Brain microvascular endothelial cell (primary cell): Measurements from ENCODE around the gene GUK1.

Experiments used
- DNase-seq: peaks from one replicate; pipeline ENCODE4 v3.0.0-alpha.2; 2020
- H3K27ac ChIP-seq: fragments of 250-450 bp; sonication (Bioruptor Pico); 2 replicates; pipeline ENCODE4 v1.5.1; 2020; ENCODE audit warnings: mild to moderate bottlenecking, moderate library complexity
- H3K27me3 ChIP-seq: fragments of 250-450 bp; sonication (Bioruptor Pico); replicated peaks from 2 replicates; pipeline ENCODE4 v1.5.1; 2020; ENCODE audit warnings: mild to moderate bottlenecking
- H3K36me3 ChIP-seq: fragments of 250-450 bp; sonication (Bioruptor Pico); replicated peaks from 2 replicates; pipeline ENCODE4 v1.5.1; 2020; ENCODE audit warnings: mild to moderate bottlenecking
- H3K4me3 ChIP-seq: 2 replicates; pipeline ENCODE4 v1.5.1; 2011; ENCODE audit warnings: low read depth, mild to moderate bottlenecking, control low read depth, low read length, moderate library complexity
- in situ Hi-C: cut with HindIII; loops from 2 replicates; pipeline ENCODE4 v1.10.0; 2017; ENCODE audit warnings: low sequenced_read_pairs, low pct_ligation_motif_present
- TF ChIP-seq, protein P1 (sequence below): IDR thresholded peaks from 2 replicates; pipeline ENCODE4 v1.5.1; 2011; ENCODE audit warnings: low read depth, mild to moderate bottlenecking, moderate library complexity, low read length, control low read depth, inconsistent platforms; ENCODE audit errors: missing control alignments

Gene GUK1

DNA sequence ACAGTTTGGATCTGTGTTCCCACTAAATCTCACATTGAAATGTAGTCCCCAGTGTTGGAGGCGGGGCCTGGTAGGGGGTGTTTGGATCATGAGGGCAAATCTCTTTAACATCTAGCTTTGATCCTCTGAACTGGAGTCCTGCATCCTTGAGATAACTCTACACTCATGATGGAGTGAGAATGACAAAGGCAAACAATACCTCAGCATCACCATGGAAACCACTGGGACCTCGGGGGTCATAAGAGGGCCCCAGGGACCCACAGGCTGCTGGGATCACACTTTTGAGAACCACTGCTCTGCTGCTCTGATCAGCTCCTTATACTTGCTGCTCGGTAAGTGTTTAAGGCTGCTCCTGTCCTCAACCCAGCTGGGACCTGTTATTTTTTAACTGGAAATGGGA is 54.4 kb downstream of the GUK1 start:
- in situ Hi-C loops: no loop called here
- TF ChIP-seq, protein P1, sequence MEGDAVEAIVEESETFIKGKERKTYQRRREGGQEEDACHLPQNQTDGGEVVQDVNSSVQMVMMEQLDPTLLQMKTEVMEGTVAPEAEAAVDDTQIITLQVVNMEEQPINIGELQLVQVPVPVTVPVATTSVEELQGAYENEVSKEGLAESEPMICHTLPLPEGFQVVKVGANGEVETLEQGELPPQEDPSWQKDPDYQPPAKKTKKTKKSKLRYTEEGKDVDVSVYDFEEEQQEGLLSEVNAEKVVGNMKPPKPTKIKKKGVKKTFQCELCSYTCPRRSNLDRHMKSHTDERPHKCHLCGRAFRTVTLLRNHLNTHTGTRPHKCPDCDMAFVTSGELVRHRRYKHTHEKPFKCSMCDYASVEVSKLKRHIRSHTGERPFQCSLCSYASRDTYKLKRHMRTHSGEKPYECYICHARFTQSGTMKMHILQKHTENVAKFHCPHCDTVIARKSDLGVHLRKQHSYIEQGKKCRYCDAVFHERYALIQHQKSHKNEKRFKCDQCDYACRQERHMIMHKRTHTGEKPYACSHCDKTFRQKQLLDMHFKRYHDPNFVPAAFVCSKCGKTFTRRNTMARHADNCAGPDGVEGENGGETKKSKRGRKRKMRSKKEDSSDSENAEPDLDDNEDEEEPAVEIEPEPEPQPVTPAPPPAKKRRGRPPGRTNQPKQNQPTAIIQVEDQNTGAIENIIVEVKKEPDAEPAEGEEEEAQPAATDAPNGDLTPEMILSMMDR: no peak
- H3K27me3 ChIP-seq: no peaks in the 10 kb centered on the region
- no peak overlapping the region for H3K27ac ChIP-seq
- H3K36me3 ChIP-seq: no peaks in the 10 kb centered on the region
- H3K4me3 ChIP-seq: no peak overlapping the region
- DNase-seq: no peak

DNA sequence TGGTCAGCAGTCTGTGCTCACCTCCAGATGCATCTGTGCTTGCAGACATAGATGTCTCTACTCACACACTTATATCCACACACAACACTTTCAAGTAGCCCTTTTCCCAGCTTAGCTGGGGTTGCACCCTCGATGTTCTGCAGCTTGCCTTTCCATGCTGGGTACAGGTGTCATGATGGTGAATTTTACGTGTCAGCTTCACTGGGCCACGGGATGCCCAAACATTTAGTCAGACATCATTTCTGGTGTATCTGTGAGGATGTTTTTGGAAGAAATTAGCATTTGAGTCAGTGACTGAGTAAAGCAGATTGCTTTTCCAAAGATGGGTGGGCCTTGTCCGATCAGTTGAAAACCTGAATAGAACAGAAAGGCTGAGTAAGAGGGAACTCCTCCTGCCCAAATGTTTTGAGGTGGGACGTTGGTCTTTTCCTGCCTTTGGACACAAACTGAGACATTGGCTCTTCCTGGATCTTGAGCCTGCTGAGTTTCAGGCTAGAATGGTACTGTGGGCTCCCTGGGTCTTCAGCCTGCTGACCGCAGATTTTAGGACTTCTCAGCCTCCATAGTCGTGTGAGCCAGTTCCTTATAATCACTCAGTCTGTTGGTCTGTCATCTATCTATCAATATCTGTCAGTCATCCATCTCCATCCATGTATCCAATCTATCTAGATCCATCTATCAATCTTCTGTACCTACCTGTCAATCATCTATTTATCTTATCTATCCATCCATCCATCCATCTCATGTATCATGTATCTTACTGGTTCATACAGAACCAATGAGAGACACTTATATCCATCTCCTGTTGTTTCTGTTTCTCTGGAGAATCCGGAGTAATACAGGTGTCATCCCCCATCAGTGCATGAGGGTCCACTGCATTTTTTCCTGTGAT is 55.1 kb downstream of the GUK1 start:
- H3K27ac ChIP-seq: no peak overlapping the region
- TF ChIP-seq, protein P1: no peak
- H3K4me3 ChIP-seq: no peak overlapping the region
- in situ Hi-C loops: no loop called here
- no peaks in the 10 kb centered on the region for H3K27me3 ChIP-seq
- DNase-seq: no peak
- H3K36me3 ChIP-seq: no peaks in the 10 kb centered on the region

DNA sequence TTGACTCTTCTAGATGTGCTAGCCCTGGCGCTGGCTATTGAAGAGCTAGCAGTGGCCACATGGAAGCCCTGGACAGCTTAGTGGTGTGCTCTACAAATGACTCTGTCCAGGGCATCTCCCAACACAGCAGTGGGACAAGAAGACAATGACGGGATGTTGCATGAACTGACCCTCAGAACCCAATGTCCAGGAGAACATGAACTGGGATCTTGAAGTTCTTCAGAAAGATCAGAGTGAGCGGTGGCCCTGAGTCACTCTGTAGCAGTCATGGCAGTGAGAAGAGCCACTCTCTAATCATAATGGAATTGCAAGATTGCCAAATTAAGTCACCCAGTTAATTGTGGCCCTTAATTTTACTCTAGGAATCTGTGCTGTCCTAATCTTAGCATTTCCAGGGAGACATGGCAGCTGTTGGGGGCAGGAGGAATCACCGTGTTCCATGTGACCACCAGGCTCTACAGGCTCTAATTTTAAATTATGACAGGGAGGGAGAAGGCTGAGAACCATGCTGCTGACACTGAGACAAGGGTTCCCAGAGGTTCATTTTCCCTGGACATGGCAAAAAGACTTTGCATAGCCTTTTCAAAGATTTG is 57.6 kb downstream of the GUK1 start:
- TF ChIP-seq, protein P1: no peak
- no peak overlapping the region for H3K27ac ChIP-seq
- H3K36me3 ChIP-seq: no peaks in the 10 kb centered on the region
- H3K4me3 ChIP-seq: no peak overlapping the region
- in situ Hi-C loops: no loop called here
- H3K27me3 ChIP-seq: no peaks in the 10 kb centered on the region
- no peak for DNase-seq
